Measurements from ENCODE around the gene WWOX. TPM values are rescaled to one million over a fixed set of nuclear protein-coding genes. Genes with fewer than 3 reads are reported as not detected.

WWOX gene
- total RNA-seq, 1 donor from 2014 or later: 18.6 TPM

- Mint-ChIP-seq H3K4me1 (ENCODE audit: unreplicated experiment) (peaks cover 6% of the 10 kb centered on the region), H3K4me3 (ENCODE audit: unreplicated experiment) (no peak overlapping the region), H3K27ac (ENCODE audit: unreplicated experiment) (no peak overlapping the region), H3K36me3 (ENCODE audit: low read depth, unreplicated experiment) (no peaks in the 10 kb centered on the region), H3K9me3 (ENCODE audit: unreplicated experiment) (no peaks in the 10 kb centered on the region), H3K27me3 (ENCODE audit: unreplicated experiment) (peaks cover 2% of the 10 kb centered on the region)
- TF ChIP-seq, protein P1, sequence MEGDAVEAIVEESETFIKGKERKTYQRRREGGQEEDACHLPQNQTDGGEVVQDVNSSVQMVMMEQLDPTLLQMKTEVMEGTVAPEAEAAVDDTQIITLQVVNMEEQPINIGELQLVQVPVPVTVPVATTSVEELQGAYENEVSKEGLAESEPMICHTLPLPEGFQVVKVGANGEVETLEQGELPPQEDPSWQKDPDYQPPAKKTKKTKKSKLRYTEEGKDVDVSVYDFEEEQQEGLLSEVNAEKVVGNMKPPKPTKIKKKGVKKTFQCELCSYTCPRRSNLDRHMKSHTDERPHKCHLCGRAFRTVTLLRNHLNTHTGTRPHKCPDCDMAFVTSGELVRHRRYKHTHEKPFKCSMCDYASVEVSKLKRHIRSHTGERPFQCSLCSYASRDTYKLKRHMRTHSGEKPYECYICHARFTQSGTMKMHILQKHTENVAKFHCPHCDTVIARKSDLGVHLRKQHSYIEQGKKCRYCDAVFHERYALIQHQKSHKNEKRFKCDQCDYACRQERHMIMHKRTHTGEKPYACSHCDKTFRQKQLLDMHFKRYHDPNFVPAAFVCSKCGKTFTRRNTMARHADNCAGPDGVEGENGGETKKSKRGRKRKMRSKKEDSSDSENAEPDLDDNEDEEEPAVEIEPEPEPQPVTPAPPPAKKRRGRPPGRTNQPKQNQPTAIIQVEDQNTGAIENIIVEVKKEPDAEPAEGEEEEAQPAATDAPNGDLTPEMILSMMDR (IDR thresholded peaks at IDR 0.05; ENCODE audit: unreplicated experiment): no peak
- no peak for DNase-seq (ENCODE audit: low spot score)
Measured at GRCh38 chr16:79021991-79022630, 922.7 kb downstream of the WWOX start.

- H3K27me3 Mint-ChIP-seq (ENCODE audit: unreplicated experiment): peaks cover 2% of the 10 kb centered on the region
- TF ChIP-seq, protein P1 (IDR thresholded peaks at IDR 0.05; ENCODE audit: unreplicated experiment): no peak
- DNase-seq (ENCODE audit: low spot score): no peak
- peaks cover 6% of the 10 kb centered on the region for H3K4me1 Mint-ChIP-seq (ENCODE audit: unreplicated experiment)
- H3K9me3 Mint-ChIP-seq (ENCODE audit: unreplicated experiment): no peaks in the 10 kb centered on the region
- H3K36me3 Mint-ChIP-seq (ENCODE audit: low read depth, unreplicated experiment): no peaks in the 10 kb centered on the region
- no peak overlapping the region for H3K4me3 Mint-ChIP-seq (ENCODE audit: unreplicated experiment)
- no peak overlapping the region for H3K27ac Mint-ChIP-seq (ENCODE audit: unreplicated experiment)
Measured at GRCh38 chr16:79026117-79026516, 926.7 kb downstream of the WWOX start.

DNA sequence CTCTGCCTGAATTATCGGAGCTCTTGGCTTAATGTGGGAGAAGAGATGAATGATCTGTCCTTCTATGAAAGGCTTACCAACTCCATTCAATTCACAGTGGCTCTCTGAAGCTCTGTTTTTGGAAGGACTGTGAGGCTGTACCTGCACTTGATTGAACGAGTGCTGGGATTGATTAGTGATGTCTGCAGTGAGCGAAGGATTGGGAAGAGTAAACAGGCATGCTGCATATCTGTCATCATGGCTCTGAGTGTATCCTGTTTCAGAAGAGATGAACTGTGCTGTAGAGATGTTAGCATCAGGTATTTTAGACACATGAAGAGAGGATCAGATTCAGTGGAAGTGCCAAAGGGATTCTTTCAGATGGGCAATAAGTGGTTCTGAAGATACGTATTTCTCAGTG, 937.1 kb downstream of the WWOX start:
- peaks cover 2% of the 10 kb centered on the region for H3K4me1 Mint-ChIP-seq (ENCODE audit: unreplicated experiment)
- H3K27ac Mint-ChIP-seq (ENCODE audit: unreplicated experiment): no peak overlapping the region
- TF ChIP-seq, protein P1 (IDR thresholded peaks at IDR 0.05; ENCODE audit: unreplicated experiment): no peak
- H3K9me3 Mint-ChIP-seq (ENCODE audit: unreplicated experiment): no peaks in the 10 kb centered on the region
- no peaks in the 10 kb centered on the region for H3K36me3 Mint-ChIP-seq (ENCODE audit: low read depth, unreplicated experiment)
- H3K27me3 Mint-ChIP-seq (ENCODE audit: unreplicated experiment): no peaks in the 10 kb centered on the region
- DNase-seq (ENCODE audit: low spot score): no peak
- no peak overlapping the region for H3K4me3 Mint-ChIP-seq (ENCODE audit: unreplicated experiment)

DNA sequence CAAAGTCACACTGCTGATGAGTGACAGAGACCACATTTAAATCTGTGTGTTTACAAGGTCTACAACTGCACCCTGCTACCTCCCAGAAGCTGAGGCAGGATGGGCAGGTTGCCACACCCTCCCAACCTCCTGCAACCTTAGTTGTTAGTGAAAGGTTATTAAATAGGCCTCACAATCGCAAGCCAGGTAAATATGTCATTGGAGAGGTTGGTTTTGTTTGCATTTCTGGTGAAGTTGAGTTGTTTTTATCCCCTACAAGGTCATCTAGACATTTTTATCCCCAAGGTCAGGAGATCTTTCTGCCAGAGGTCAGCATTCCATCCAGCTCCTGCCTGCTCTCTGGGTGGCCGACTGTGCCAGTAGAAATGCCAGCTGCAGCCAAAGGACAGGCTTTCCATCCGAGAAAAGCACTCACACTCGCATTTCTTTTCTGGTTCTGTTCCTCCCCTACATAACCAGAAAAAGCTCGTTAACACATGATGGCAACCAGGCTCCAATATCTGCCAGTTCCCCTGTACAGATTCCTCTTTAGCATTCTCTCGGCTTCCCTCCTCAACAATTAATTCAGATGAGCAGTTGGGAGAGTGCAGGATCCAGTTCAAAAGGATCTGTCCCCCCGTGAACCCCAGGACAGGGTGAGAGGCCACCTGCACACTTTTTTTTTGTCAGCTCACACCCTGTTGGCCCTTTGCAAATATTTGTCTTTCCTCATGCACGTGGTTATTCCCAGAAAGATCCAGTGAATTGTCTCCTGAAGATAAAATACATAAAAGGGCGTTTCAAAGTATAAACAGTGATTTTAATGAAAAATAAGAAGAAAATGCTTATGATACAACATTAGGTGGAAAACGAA, 938.3 kb downstream of the WWOX start:
- no peak overlapping the region for H3K4me3 Mint-ChIP-seq (ENCODE audit: unreplicated experiment)
- H3K4me1 Mint-ChIP-seq (ENCODE audit: unreplicated experiment): peaks cover 2% of the 10 kb centered on the region
- H3K27me3 Mint-ChIP-seq (ENCODE audit: unreplicated experiment): no peaks in the 10 kb centered on the region
- no peak for DNase-seq (ENCODE audit: low spot score)
- TF ChIP-seq, protein P1 (IDR thresholded peaks at IDR 0.05; ENCODE audit: unreplicated experiment): no peak
- no peak overlapping the region for H3K27ac Mint-ChIP-seq (ENCODE audit: unreplicated experiment)
- no peaks in the 10 kb centered on the region for H3K9me3 Mint-ChIP-seq (ENCODE audit: unreplicated experiment)
- no peaks in the 10 kb centered on the region for H3K36me3 Mint-ChIP-seq (ENCODE audit: low read depth, unreplicated experiment)

GRCh38 chr16:79041206-79041605, 941.8 kb downstream of the WWOX start:
- Mint-ChIP-seq H3K36me3 (ENCODE audit: low read depth, unreplicated experiment) (no peaks in the 10 kb centered on the region), H3K27me3 (ENCODE audit: unreplicated experiment) (no peaks in the 10 kb centered on the region), H3K9me3 (ENCODE audit: unreplicated experiment) (no peaks in the 10 kb centered on the region), H3K27ac (ENCODE audit: unreplicated experiment) (no peak overlapping the region), H3K4me1 (ENCODE audit: unreplicated experiment) (peaks cover 2% of the 10 kb centered on the region), H3K4me3 (ENCODE audit: unreplicated experiment) (no peak overlapping the region)
- TF ChIP-seq, protein P1 (IDR thresholded peaks at IDR 0.05; ENCODE audit: unreplicated experiment): no peak
- DNase-seq (ENCODE audit: low spot score): no peak
